CD8-positive, alpha-beta memory T cell (primary cell): Measurements from ENCODE around the gene PGRMC2. TPM values are rescaled to one million over a fixed set of nuclear protein-coding genes. Genes with fewer than 3 reads are reported as not detected.
A peak's percentile ranks its signal among the peaks of the same experiment; 100 is the strongest.
"Not testable (repeated sequence)": the region's sequence is repeated elsewhere in the genome, so short reads cannot be mapped to it uniquely, and the experiment has no call there.

Source experiments
- CTCF ChIA-PET: fragments of 350-600 bp; sonication (Branson Sonifier 250); formaldehyde crosslinking; loops from one replicate; lab custom pipeline; 2021; ENCODE audit warnings: antibody characterized with exemption; lab: Charles Lee
- POLR2A ChIA-PET: fragments of 350-600 bp; sonication (Branson Sonifier 250); formaldehyde crosslinking; loops from one replicate; lab custom pipeline; 2021; ENCODE audit warnings: antibody characterized with exemption; lab: Charles Lee
- DNase-seq, 5 donors: peaks; one replicate each; pipeline versions ENCODE4 v3.0.0 to v3.0.0-alpha.2; 2020 to 2022; ENCODE audit warnings: mixed read lengths in 1 of 5
- H3K27ac ChIP-seq: one replicate; pipeline ENCODE4 v1.7.0; 2013; ENCODE audit warnings: low read depth, mild to moderate bottlenecking, low read length, moderate library complexity
- H3K27me3 ChIP-seq: 2 replicates; pipeline ENCODE4 v1.7.0; 2013; ENCODE audit warnings: low read length, mild to moderate bottlenecking; ENCODE audit not compliant: insufficient read depth, poor library complexity, severe bottlenecking
- H3K36me3 ChIP-seq: 2 replicates; pipeline ENCODE4 v1.7.0; 2013; ENCODE audit warnings: mild to moderate bottlenecking, low read length, moderate library complexity; ENCODE audit not compliant: insufficient read depth
- H3K4me1 ChIP-seq: 2 replicates; pipeline ENCODE4 v1.7.0; 2013; ENCODE audit warnings: mild to moderate bottlenecking, low read length, moderate library complexity; ENCODE audit not compliant: insufficient read depth
- H3K4me3 ChIP-seq: 2 replicates; pipeline ENCODE4 v1.7.0; 2013; ENCODE audit warnings: mild to moderate bottlenecking, low read length
- H3K9me3 ChIP-seq: 2 replicates; pipeline ENCODE4 v1.7.0; 2013; ENCODE audit warnings: mild to moderate bottlenecking, low read length
- H3K27ac Mint-ChIP-seq, 8 donors: one replicate each; pipeline ENCODE4 v1.8.0; 2020 to 2021; ENCODE audit warnings: mixed read lengths in 8 of 8, mild to moderate bottlenecking in 6 of 8, inconsistent platforms in 3 of 8, moderate library complexity in 3 of 8
- H3K27me3 Mint-ChIP-seq, 2 donors: one replicate each; pipeline ENCODE4 v1.8.0; 2020 to 2021; ENCODE audit warnings: mixed read lengths in 2 of 2, mild to moderate bottlenecking in 1 of 2, moderate library complexity in 1 of 2
- H3K36me3 Mint-ChIP-seq, 3 donors: one replicate each; pipeline ENCODE4 v1.8.0; 2020 to 2021; ENCODE audit warnings: mixed read lengths in 3 of 3, inconsistent platforms in 1 of 3, mild to moderate bottlenecking in 1 of 3
- H3K4me1 Mint-ChIP-seq, 3 donors: one replicate each; pipeline ENCODE4 v1.8.0; 2020 to 2021; ENCODE audit warnings: mixed read lengths in 3 of 3, inconsistent platforms in 1 of 3, mild to moderate bottlenecking in 1 of 3
- H3K4me3 Mint-ChIP-seq, 7 donors: one replicate each; pipeline ENCODE4 v1.8.0; 2020 to 2021; ENCODE audit warnings: mixed read lengths in 7 of 7, mild to moderate bottlenecking in 6 of 7, moderate library complexity in 4 of 7, inconsistent platforms in 2 of 7
- H3K9me3 Mint-ChIP-seq, 5 donors: one replicate each; pipeline ENCODE4 v1.8.0; 2020 to 2022; ENCODE audit warnings: mixed read lengths in 5 of 5, mild to moderate bottlenecking in 3 of 5, moderate library complexity in 2 of 5, inconsistent platforms in 1 of 5
- polyA plus RNA-seq: library from polyadenylated mRNA; unstranded; fragments of 300-500 nt; fragmentation: Illumina TruSeq; gene quantifications from one replicate; pipeline ENCODE4 v1.2.3, GENCODE V29; 2021
- total RNA-seq, 2 experiments: library from RNA; stranded (reverse); gene quantifications; one replicate each; pipeline ENCODE4 v1.2.3, GENCODE V29; 2021

PGRMC2 gene
- total and polyA plus RNA-seq, 3 experiments from 2014 or later: 23.6 to 40.5 (median 36.9) TPM

- H3K4me3 Mint-ChIP-seq: no peak overlapping the region
- H3K36me3 Mint-ChIP-seq: peaks cover 0 to 21% (median 6%) of the 10 kb centered on the region in 3 donors
- H3K9me3 Mint-ChIP-seq: no peaks in the 10 kb centered on the region
- ChIA-PET POLR2A (no interaction called here), CTCF (no interaction called here)
- Histone ChIP-seq H3K4me1 (peaks cover 6% of the 10 kb centered on the region), H3K27ac (no peak overlapping the region), H3K4me3 (no peak overlapping the region), H3K9me3 (no peaks in the 10 kb centered on the region), H3K36me3 (no peaks in the 10 kb centered on the region), H3K27me3 (no peaks in the 10 kb centered on the region)
- H3K4me1 Mint-ChIP-seq: peaks cover 40 to 71% (median 52%) of the 10 kb centered on the region in 3 donors
- H3K27me3 Mint-ChIP-seq: peaks cover 0 to 2% of the 10 kb centered on the region in 2 donors
- peak overlapping the region in 3 of 8 donors; percentile 8 to 15 (median 11) for H3K27ac Mint-ChIP-seq
- no peak for DNase-seq
Measured at GRCh38 chr4:128279624-128280225, 7.9 kb downstream of the PGRMC2 start.

GRCh38 chr4:128277856-128278255 lies 9.8 kb downstream of the PGRMC2 start:
- no peaks in the 10 kb centered on the region for H3K36me3 ChIP-seq
- CTCF ChIA-PET: no interaction called here

GRCh38 chr4:128275346-128275745 lies 12.3 kb downstream of the PGRMC2 start:
- peaks cover 6% of the 10 kb centered on the region for H3K36me3 ChIP-seq
- no peak overlapping the region for H3K4me3 ChIP-seq
- no peak overlapping the region for H3K4me3 Mint-ChIP-seq
- ChIA-PET POLR2A (no interaction called here), CTCF (no interaction called here)
- H3K9me3 ChIP-seq: no peaks in the 10 kb centered on the region
- no peaks in the 10 kb centered on the region for H3K27me3 ChIP-seq
- DNase-seq: no peak
- no peaks in the 10 kb centered on the region for H3K4me1 ChIP-seq
- H3K9me3 Mint-ChIP-seq: no peaks in the 10 kb centered on the region
- peaks cover 0 to 32% (median 7%) of the 10 kb centered on the region in 3 donors for H3K36me3 Mint-ChIP-seq
- peaks cover 19 to 51% (median 30%) of the 10 kb centered on the region in 3 donors for H3K4me1 Mint-ChIP-seq
- no peak overlapping the region for H3K27ac Mint-ChIP-seq
- H3K27ac ChIP-seq: no peak overlapping the region
- H3K27me3 Mint-ChIP-seq: peaks cover 0 to 3% of the 10 kb centered on the region in 2 donors

More at GRCh38 chr4:128277856-128278255, 9.8 kb downstream of the PGRMC2 start:
- H3K36me3 Mint-ChIP-seq: peaks cover 0 to 15% (median 4%) of the 10 kb centered on the region in 3 donors
- H3K4me3 Mint-ChIP-seq: no peak overlapping the region
- H3K4me1 Mint-ChIP-seq: peaks cover 35 to 72% (median 50%) of the 10 kb centered on the region in 3 donors
- H3K9me3 Mint-ChIP-seq: no peaks in the 10 kb centered on the region
- DNase-seq: no peak
- H3K27ac Mint-ChIP-seq: peak overlapping the region in 1 of 8 donors; percentile 22
- Histone ChIP-seq H3K4me1 (peaks cover 6% of the 10 kb centered on the region), H3K4me3 (no peak overlapping the region), H3K27ac (no peak overlapping the region), H3K27me3 (no peaks in the 10 kb centered on the region), H3K9me3 (no peaks in the 10 kb centered on the region)
- H3K27me3 Mint-ChIP-seq: peaks cover 0 to 3% of the 10 kb centered on the region in 2 donors
- POLR2A ChIA-PET: no interaction called here

GRCh38 chr4:128271551-128271950 lies 16.1 kb downstream of the PGRMC2 start:
- CTCF ChIA-PET: no interaction called here
- no peaks in the 10 kb centered on the region for H3K9me3 Mint-ChIP-seq
- POLR2A ChIA-PET: no interaction called here

GRCh38 chr4:128268970-128269369 lies 18.6 kb downstream of the PGRMC2 start:
- H3K4me1 Mint-ChIP-seq: peaks cover 3 to 15% (median 11%) of the 10 kb centered on the region in 3 donors
- ChIA-PET POLR2A (no interaction called here), CTCF (no interaction called here)
- Histone ChIP-seq H3K4me1 (no peaks in the 10 kb centered on the region), H3K4me3 (no peak overlapping the region), H3K9me3 (peaks cover 5% of the 10 kb centered on the region), H3K27ac (no peak overlapping the region), H3K27me3 (no peaks in the 10 kb centered on the region), H3K36me3 (peaks cover 6% of the 10 kb centered on the region)
- no peak overlapping the region for H3K4me3 Mint-ChIP-seq
- no peak for DNase-seq
- peak overlapping the region in 4 of 8 donors; percentile 33 to 76 (median 60) for H3K27ac Mint-ChIP-seq
- no peaks in the 10 kb centered on the region for H3K27me3 Mint-ChIP-seq
- H3K36me3 Mint-ChIP-seq: peaks cover 3 to 29% (median 4%) of the 10 kb centered on the region in 3 donors
- peaks cover 4 to 17% (median 14%) of the 10 kb centered on the region in 5 donors for H3K9me3 Mint-ChIP-seq

More at GRCh38 chr4:128271551-128271950, 16.1 kb downstream of the PGRMC2 start:
- H3K27me3 ChIP-seq: no peaks in the 10 kb centered on the region
- H3K4me3 Mint-ChIP-seq: no peak overlapping the region
- H3K4me1 ChIP-seq: no peaks in the 10 kb centered on the region
- H3K36me3 Mint-ChIP-seq: peaks cover 0 to 31% (median 3%) of the 10 kb centered on the region in 3 donors
- H3K27ac Mint-ChIP-seq: peak overlapping the region in 4 of 8 donors; percentile 38 to 92 (median 55)
- DNase-seq: no peak
- peaks cover 10 to 29% (median 17%) of the 10 kb centered on the region in 3 donors for H3K4me1 Mint-ChIP-seq
- H3K27me3 Mint-ChIP-seq: peaks cover 0 to 3% of the 10 kb centered on the region in 2 donors
- no peak overlapping the region for H3K27ac ChIP-seq
- H3K9me3 ChIP-seq: no peaks in the 10 kb centered on the region
- no peak overlapping the region for H3K4me3 ChIP-seq
- peaks cover 6% of the 10 kb centered on the region for H3K36me3 ChIP-seq

GRCh38 chr4:128267745-128268144 lies 19.9 kb downstream of the PGRMC2 start:
- Mint-ChIP-seq H3K36me3 (peaks cover 3 to 26% (median 13%) of the 10 kb centered on the region in 3 donors), H3K4me3 (no peak overlapping the region), H3K9me3 (peaks cover 6 to 27% (median 14%) of the 10 kb centered on the region in 5 donors), H3K27me3 (peaks cover 0 to 5% of the 10 kb centered on the region in 2 donors), H3K27ac (no peak overlapping the region), H3K4me1 (peaks cover 2 to 3% (median 3%) of the 10 kb centered on the region in 3 donors)
- POLR2A ChIA-PET: no interaction called here
- H3K36me3 ChIP-seq: peaks cover 6% of the 10 kb centered on the region
- H3K9me3 ChIP-seq: peaks cover 5% of the 10 kb centered on the region
- H3K27me3 ChIP-seq: no peaks in the 10 kb centered on the region
- H3K4me1 ChIP-seq: no peaks in the 10 kb centered on the region
- no peak overlapping the region for H3K27ac ChIP-seq
- no peak for DNase-seq
- CTCF ChIA-PET: no interaction called here
- H3K4me3 ChIP-seq: no peak overlapping the region

- H3K4me3 Mint-ChIP-seq, POLR2A ChIA-PET, H3K36me3 ChIP-seq, H3K27me3 ChIP-seq, DNase-seq, H3K4me3 ChIP-seq, H3K27ac ChIP-seq, H3K9me3 ChIP-seq, CTCF ChIA-PET, H3K27me3 Mint-ChIP-seq, H3K4me1 ChIP-seq, H3K4me1 Mint-ChIP-seq: not testable (repeated sequence)
- H3K9me3 Mint-ChIP-seq: peaks cover 6 to 28% (median 14%) of the 10 kb centered on the region in 5 donors
- H3K36me3 Mint-ChIP-seq: peaks cover 3 to 20% (median 14%) of the 10 kb centered on the region in 3 donors
- peak overlapping the region in 2 of 8 donors; percentile 27 to 35 for H3K27ac Mint-ChIP-seq
Measured at GRCh38 chr4:128267171-128267570, 20.4 kb downstream of the PGRMC2 start.

GRCh38 chr4:128265550-128265949 lies 22.1 kb downstream of the PGRMC2 start:
- H3K9me3 ChIP-seq, H3K27ac Mint-ChIP-seq, CTCF ChIA-PET, H3K36me3 ChIP-seq, H3K27ac ChIP-seq, H3K4me1 Mint-ChIP-seq, H3K4me1 ChIP-seq, H3K4me3 Mint-ChIP-seq, H3K4me3 ChIP-seq, H3K27me3 ChIP-seq, DNase-seq, POLR2A ChIA-PET: not testable (repeated sequence)
- Mint-ChIP-seq H3K9me3 (peaks cover 6 to 28% (median 14%) of the 10 kb centered on the region in 5 donors), H3K36me3 (peaks cover 0 to 14% (median 8%) of the 10 kb centered on the region in 3 donors), H3K27me3 (peaks cover 1 to 15% of the 10 kb centered on the region in 2 donors)
